Medulla oblongata (tissue), 1 donor: ENCODE measurements around the gene EXOC4.
"Not testable (repeated sequence)": the region's sequence is repeated elsewhere in the genome, so short reads cannot be mapped to it uniquely, and the experiment has no call there.

Source experiments
- DNase-seq: peaks from one replicate; pipeline ENCODE4 v3.0.0-alpha.2; 2015; ENCODE audit errors: extremely low spot score

The EXOC4 gene

DNA sequence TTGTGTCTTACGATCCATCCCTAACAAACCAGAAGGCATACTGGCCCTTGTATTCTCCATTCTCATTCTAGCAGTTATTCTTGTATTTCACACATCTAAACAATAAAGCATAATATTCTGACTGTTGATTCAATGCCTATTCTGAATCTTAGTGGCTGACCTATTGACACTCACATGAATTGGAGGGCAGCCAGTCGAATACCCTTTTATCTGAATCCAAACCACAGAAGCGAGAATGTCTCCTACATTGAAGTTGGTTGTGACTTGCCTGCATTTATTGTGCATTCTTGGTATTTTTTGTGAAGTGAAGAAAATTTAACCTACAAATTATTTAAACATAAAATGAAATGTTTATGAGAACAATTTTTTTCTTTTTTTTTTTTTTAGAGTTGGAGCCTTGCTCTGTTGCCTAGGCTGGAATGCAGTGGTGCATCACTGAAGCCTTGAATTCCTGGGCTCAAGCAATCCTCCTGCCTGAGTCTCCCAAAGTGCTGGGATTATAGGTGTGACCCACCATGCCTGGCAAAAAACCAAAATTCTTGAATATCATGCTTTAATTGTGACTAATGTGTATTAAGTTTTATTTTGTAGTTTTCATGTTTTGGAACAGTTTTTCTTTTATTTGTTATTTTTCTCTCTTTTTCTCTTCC is 22.7 kb downstream of the EXOC4 start:
- no peak for DNase-seq

DNA sequence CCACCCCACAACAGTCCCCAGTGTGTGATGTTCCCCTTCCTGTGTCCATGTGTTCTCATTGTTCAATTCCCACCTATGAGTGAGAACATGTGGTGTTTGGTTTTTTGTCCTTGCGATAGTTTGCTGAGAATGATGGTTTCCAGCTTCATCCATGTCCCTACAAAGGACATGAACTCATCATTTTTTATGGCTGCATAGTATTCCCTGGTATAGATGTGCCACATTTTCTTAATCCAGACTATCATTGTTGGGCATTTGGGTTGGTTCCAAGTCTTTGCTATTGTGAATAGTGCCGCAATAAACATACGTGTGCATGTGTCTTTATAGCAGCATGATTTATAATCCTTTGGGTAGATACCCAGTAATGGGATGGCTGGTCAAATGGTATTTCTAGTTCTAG is 26.1 kb downstream of the EXOC4 start:
- not testable (repeated sequence) for DNase-seq

DNA sequence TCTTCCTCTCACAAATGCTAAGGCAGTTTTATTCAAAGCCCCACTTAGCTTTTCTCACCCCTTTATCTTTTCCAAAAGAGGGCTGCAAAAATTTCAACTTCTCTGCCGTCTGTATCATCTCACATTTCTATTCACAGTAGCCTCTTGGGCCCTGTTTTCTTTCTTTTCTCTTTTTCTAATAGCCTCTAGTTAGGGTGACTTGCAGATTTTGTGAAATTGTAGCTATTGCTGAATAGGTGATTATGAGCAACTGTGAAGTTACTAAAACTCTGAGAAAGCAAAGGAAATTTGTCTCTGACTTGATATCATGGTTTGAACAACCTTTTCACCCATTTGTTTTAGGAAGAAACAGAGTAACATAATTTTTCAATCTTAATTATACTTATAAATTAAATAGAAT is 29.2 kb downstream of the EXOC4 start:
- DNase-seq: no peak

DNA sequence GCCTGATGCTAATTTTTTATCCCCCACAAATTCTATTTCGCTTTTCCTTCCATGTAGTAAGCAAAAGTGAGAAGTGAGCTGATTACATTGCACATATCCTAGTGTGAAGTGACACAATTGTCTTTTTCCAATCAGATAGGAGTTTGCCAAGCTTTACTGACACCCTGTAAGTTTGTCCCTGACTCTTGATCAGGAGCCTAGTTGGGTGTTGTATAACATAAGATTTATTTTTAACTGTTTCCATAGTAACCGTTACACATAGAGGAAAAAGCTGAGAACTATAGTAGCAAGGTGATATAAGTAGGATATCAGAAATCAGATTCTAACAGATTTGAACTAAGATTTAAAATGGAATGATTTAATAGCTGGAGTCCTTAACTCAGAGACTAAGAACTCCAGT is 31.2 kb downstream of the EXOC4 start:
- DNase-seq: no peak

DNA sequence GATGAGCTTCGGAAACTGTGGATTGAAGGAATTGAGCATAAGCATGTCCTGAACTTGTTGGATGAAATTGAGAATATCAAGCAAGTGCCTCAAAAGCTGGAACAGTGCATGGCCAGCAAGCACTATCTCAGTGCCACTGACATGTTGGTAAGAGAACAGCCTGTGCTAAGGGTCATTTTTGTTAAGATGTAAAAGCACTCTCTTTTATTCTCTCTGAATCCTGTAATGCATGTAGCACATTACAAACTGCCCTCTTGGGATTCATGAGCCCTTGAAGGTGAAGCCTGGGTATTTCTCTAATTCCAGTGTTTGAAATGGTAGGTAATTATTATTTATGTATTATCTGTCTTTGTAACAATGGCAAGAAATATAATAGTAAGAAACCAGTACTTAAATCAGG is 36.1 kb downstream of the EXOC4 start:
- DNase-seq: no peak

DNA sequence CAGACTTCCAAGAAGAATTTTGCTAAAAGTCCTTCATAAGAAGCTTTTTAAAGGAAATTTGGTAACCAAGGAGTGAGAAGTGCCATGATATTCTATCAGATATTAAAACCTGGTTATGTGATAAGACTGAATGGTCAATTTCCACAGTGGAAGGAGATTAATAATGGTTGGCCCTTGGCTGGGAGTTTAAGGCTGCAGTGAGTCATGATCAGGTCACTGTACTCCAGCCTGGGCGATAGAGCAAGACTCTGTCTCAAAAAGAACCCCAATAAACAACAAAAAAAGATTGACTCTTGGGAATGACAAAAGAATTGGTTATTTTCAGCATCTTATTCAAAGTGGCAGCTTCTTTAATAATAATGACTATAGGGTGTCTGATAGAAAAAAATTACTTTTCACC is 37.2 kb downstream of the EXOC4 start:
- DNase-seq: no peak

DNA sequence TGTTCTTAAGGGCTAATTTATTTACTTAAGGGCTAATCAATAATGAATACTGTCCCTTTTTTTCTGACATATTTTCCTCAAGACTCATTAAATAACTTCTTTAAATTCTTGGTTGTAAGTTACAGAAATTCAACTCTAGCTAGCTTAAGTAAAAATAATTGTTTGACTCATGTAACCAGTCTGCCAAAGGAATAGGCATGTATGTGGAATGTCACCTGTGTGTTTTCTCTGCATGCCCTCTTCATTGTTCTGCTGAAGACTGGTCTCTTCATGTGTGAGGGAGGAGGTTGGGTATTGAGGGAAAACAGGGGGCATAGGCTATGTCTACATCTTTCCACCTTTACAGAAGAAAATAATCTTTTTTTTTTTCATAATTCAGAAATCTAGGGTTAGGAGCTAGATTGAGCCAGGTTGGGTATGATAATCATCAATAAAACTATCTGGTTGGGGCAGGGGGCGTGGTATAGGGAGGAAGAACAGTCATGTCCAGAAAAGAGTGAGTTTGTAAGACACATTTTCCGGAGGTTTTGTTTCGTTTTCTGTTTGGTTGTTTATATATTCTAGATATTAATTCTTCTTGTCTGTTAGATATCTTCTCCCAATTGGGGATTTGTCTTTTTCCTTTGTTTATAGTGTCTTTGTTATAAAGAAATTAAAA is 37.9 kb downstream of the EXOC4 start:
- no peak for DNase-seq

DNA sequence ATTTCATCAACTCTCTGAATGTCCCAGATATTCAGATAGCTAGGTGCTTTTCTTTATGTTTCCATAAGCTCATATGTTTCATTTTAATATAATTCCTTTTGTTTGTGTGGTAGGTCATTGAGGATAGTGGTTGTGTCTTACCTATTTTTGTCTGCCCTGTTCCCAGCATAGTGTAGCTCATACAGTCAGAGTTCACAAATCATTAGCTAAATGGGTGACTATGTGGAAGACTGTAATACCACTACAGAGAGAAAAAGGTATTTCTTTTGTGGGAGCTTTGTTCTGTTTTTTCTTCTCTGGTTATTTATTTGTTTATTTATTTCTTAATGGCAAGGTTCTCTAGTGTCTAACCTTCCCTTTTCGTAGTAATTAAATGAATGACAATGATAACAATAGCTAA is 39.8 kb downstream of the EXOC4 start:
- DNase-seq: no peak

DNA sequence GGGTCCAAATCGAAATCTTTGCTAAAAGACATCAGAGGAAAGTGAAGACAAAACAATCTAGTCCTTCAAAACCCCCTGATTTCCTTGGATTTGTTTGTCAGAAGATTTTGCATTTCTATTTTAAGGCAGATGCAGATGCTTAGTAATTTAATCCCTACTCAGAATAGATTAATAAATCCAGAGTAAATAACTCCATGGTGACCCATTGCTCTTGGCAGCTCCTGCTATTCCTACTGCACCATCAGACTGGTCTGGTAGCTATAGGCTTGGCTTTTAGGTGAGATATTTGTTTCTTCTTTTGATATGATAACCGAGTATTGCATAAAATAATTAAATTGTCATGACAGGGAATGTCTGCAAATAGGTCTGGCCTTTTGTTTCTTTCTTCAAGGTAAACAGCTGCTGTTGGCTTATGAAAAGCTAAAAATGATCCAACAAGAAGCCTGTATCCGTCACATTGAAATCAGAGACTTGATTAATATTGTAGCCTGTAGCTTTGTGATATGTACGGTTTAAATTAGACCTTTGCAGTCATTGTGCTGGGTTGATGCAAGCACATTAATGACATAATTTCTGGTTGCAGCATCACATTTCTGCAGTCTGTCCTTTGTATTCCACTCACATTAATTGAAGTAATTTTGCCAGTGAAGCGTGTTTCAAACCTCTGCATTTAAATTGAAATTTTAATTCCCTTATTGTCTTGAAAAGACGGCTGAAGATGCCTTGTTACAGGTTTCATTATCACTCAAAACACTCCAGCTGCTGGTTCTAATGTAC is 40.7 kb downstream of the EXOC4 start:
- DNase-seq: no peak

DNA sequence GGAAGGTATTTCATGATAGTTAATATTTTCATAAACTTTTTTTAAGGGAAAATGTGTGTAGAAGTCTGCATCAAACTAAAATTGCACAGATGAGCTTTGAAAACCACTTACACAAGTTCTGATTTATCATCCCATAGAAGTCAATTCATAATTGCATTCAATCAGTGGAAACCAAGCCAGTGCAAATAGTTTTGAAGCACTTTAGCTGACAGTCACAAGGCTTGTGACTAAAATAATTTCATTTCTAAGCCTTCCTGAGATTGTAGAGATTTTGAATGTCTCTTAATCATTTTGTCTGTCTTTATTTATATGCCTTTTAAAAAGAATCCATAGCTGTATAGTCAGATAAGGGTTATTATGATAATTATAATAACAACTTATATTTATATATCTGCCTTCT is 41.4 kb downstream of the EXOC4 start:
- no peak for DNase-seq

DNA sequence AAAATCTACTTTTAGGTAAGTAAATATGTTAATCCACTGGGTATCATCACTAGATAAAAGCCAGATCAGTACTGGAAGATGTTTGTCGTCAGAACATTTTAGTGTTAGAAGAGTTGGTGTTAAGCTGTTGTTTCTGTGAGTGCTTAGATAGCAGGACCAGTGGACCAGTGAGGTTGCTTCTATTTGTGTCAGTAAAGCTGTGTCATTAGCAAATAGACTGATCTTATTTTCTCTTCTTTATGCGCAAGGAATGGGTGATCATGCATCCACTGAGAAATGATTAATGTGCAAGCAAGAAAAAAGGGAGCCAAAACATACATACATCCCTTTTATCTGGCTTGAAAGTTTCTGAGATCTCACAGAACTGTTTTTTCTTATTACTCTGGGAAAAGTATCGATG is 42.6 kb downstream of the EXOC4 start:
- no peak for DNase-seq

DNA sequence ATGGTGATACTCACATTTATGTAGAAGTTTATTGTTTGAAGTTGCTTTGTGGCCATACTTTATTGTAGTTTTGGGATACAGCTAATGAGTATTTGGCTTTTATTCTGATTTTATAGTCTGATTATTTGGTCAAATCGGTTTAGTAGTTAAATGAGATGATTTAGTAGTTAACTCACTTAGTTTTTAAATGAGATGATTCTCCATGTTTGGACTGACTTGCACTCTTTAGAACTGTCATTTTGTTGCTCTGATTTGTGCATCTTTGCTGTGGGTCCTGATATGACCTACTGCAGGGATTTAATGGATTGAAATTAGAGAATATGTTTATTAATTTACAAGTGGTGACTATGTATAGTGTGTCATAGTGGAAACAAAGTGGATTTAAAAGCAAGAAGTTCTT is 44.2 kb downstream of the EXOC4 start:
- DNase-seq: no peak

DNA sequence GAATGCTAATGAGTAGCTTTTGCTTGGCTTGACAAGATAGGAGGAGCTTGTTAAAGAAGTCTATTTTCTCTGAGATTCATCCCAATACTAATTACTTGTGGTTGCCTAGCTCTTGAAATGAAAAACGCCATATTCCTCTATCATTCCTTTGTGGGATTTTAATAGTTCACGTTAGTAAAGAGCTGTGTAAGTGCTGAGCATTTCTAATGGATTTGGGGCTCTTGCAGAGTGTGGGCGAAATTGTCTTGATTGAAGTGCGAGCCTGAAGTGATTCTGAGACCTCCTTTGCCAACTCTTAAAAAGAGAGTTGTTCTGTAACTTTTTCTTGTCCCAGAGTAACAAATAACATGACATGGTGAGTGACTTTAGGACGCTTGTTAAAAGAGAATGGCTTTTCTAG is 45.2 kb downstream of the EXOC4 start:
- no peak for DNase-seq

DNA sequence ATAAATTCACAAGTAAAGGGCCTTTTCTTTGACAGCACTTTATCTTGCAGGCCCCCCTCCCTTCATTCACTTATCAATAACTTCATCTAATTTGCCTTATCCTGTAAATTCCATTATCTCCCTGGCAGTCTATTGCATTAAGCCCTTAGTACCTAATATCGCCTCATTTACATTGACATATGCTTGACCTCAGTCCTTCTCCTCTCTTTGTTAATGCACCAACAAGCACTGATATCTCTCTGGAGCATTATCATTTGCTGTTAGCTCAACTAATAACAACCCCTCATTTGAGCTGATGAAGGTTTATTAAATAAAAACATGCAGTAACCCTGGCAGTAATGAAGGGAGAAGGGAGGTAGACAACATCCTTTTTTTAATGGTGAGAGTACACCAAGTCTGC is 46.8 kb downstream of the EXOC4 start:
- DNase-seq: no peak

DNA sequence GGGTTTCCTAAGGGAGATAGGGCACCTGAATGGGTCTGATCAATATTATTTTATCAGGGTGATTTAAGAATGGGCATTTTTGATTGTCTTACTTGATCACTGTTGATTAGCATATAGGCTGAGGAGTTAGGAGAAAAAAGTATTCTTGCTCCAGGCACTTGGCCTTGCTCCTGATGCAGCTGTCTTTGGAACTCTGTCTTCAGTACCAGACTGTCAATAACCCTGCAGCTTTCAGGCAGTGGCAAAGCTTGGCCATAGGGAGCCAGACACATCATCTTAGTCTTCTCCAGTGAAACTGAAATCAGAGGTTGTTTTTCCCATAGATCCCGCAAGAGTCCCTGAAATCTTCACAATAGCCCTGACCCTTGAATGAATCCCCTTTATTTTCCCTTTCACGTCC is 47.2 kb downstream of the EXOC4 start:
- peak; percentile 14 for DNase-seq

DNA sequence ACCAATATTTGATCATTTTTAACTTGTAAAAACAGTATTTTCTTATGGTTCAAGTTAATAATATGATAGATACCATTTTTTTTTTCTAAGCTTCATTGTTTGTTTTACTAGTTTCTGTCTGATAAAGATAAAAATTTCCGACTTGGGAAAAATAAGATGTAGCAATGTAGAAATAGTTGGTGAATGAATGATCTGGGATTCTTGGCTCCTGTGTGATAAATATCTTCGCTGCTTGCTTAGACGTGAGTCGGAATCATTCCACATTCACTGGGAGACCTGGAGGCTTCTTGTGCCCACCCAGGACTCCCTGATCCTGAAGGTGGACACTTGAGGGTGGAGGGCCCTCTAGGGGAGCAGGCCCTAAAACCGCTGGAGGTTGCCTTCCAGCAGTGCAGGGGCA is 47.9 kb downstream of the EXOC4 start:
- no peak for DNase-seq

DNA sequence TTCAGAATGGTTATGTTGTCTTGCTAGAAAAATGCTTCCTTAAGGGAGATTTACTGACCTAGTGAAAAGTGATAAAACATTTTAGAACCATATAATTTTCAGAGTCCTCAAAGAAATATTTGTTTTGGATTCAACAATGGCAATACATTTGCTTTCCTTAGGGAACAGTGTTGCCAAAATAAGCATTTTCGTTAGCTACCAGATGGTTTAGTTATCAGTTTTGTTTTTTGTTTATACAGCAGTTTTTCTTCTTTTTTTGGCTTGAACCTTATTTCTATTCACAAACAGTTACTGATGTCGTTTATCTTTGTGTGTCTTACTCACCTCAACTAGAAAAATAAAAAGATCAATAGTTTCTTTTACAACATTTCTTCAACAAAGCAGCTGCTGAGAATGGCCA is 48.6 kb downstream of the EXOC4 start:
- DNase-seq: no peak

DNA sequence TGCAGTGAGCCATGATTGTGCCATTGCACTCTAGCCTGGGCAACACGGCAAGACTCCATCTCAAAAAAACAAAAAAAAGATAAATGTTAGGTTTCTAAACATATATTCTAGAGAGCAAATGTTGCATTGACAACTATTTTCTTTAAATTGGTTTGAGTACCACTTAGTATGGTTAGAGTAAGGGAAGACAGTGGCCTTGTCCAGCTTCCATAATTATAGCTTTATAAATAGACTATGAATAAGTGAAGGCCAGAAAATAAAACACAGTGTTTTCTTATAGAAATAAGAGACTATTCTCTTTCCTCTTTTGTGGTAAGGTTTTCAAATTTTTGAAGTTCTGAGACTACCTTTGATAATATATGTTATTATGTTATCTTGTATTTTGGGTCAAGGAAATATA is 50.5 kb downstream of the EXOC4 start:
- no peak for DNase-seq

DNA sequence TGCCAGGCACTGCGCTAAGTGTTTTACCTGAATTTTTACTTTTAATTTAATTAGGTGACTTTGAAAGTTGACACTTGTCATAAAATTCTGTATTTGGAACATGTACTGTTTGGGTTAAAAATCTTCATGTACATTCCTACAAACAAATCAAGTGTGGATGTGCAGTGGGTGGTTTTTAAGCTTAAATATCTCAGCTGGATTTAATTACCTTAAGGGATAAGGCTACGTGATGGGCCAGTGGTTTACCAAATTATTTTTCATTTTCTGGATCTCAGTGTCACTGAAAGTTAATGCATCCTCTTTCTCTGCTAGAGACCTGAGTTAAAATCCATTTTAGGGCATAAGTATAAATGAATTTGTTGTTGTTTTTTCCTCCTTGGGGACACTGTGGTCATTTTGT is 51.1 kb downstream of the EXOC4 start:
- DNase-seq: no peak

DNA sequence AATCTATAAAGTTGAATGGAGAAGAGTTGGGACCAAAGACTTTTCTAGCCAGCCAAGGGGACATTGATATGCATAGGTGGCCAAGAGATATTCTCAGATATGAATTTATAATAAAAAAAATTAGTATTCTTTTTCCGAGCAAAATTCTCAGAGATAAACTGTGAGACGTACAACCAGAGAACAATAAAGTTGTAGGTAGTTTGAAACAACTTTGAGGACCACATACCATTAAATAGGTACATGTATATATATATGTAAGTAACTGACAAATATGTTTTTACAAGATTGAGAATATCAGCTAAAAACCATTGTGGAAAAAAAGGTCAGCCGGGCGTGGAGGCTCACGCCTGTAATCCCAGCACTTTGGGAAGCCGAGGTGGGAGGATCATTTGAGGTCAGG is 56.5 kb downstream of the EXOC4 start:
- DNase-seq: no peak

DNA sequence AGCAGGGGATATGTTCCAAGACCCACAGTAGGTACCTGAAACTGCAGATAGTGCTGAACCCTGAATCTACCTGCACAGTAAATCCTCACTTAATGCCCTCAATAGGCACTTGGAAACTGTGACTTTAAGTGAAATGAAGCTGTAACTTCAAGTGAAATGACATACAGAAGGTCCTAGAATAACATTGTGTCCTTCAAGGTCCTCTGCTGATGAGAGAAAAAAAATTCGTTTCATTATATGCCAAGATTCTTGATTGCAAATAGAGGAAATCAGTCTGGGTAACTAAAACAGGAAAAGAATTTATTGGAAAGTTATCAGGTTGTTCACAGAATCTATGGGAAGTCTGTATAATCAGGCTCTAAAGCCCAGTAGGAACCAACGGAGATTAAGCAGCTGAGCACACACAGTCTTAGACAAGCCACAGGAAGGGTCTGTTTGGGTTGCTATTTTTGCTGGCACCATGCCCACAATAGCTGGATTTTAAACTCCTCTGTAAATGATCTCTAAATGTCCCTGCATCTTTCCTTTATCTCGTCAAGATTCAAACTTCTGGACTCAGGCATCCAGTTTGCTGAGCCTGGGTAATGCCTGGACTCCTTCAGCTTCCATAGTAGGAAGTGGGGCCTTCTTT is 57.5 kb downstream of the EXOC4 start:
- DNase-seq: no peak

DNA sequence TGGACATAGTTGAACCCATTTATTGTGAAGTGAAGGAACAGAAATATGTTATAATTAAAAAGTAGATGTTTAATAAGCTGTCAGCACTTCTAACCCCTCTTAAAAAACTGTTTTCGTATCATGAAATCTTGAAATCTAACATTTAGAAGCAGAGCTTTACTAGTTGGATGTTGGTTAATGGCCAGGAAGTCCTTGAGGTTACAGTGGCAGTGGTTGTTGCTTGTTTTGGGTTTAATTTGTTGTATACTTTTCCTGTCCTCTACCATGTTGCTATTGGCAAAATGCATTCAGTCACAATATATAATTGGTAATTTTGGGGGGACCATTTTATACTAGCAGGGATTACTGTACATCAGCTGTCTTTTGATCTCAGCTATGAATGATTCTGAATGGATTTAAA is 60.7 kb downstream of the EXOC4 start:
- DNase-seq: no peak

DNA sequence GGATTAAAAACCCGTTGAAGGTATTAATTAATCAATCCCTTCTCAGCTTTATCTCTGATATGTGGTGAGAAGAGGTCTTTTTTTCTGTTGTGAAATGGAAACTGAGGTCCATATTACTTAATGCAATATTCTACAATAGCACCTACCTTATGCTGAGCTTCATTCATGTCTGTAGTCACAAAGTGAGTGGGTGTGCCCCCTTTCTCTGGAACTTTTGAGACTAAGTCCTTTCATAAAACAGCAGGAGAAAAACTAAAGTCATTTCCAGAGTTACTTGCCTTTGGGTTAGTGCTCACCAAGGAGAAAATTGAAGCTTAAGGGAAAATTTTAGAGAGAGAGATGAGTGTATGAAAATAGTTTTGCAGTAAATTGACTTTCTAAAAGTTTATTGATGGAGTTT is 61.2 kb downstream of the EXOC4 start:
- DNase-seq: no peak
